ENCODE measurements around the gene GRID2. TPM values are rescaled to one million over a fixed set of nuclear protein-coding genes. Genes with fewer than 3 reads are reported as not detected.

GRID2 gene
- total RNA-seq, 1 donor from 2014 or later = not detected

- TF ChIP-seq CTCF (IDR thresholded peaks at IDR 0.05) (no peak), POLR2AphosphoS5 (IDR thresholded peaks at IDR 0.05; ENCODE audit: insufficient read depth in 1 of 2, low read depth in 1 of 2) (no peak), POLR2A (IDR thresholded peaks at IDR 0.05) (no peak)
- no peaks in the 10 kb centered on the region for H3K36me3 ChIP-seq
- H3K4me3 ChIP-seq = no peak overlapping the region
- H3K27me3 ChIP-seq = no peaks in the 10 kb centered on the region
- no peaks in the 10 kb centered on the region for H3K9me3 ChIP-seq
- DNase-seq (ENCODE audit: extremely low spot score in 2 of 2) = no peak
- no peaks in the 10 kb centered on the region for H3K4me1 ChIP-seq
- H3K27ac ChIP-seq = no peak overlapping the region
- intact Hi-C loops (cut with DNase I) = no loop called here
Measured at GRCh38 chr4:93568758-93569157, 1265.0 kb downstream of the GRID2 start.

GRCh38 chr4:93573285-93573684, 1269.5 kb downstream of the GRID2 start:
- Histone ChIP-seq H3K9me3 (no peaks in the 10 kb centered on the region), H3K4me1 (no peaks in the 10 kb centered on the region), H3K36me3 (no peaks in the 10 kb centered on the region), H3K4me3 (no peak overlapping the region), H3K27me3 (no peaks in the 10 kb centered on the region), H3K27ac (no peak overlapping the region)
- intact Hi-C loops (cut with DNase I) = no loop called here
- TF ChIP-seq POLR2A (IDR thresholded peaks at IDR 0.05) (no peak), CTCF (IDR thresholded peaks at IDR 0.05) (no peak), POLR2AphosphoS5 (IDR thresholded peaks at IDR 0.05; ENCODE audit: insufficient read depth in 1 of 2, low read depth in 1 of 2) (no peak)
- no peak for DNase-seq (ENCODE audit: extremely low spot score in 2 of 2)

- Histone ChIP-seq H3K36me3 (no peaks in the 10 kb centered on the region), H3K4me3 (no peak overlapping the region), H3K27ac (no peak overlapping the region), H3K27me3 (no peaks in the 10 kb centered on the region), H3K4me1 (no peaks in the 10 kb centered on the region), H3K9me3 (no peaks in the 10 kb centered on the region)
- intact Hi-C loops (cut with DNase I) = no loop called here
- TF ChIP-seq POLR2AphosphoS5 (IDR thresholded peaks at IDR 0.05; ENCODE audit: insufficient read depth in 1 of 2, low read depth in 1 of 2) (no peak), CTCF (IDR thresholded peaks at IDR 0.05) (no peak)
- no peak for DNase-seq (ENCODE audit: extremely low spot score in 2 of 2)
Measured at GRCh38 chr4:93578942-93579341, 1275.2 kb downstream of the GRID2 start.

GRCh38 chr4:93605163-93605562, 1301.4 kb downstream of the GRID2 start:
- Histone ChIP-seq H3K27me3 (no peaks in the 10 kb centered on the region), H3K27ac (no peak overlapping the region), H3K4me3 (no peak overlapping the region), H3K9me3 (no peaks in the 10 kb centered on the region), H3K4me1 (no peaks in the 10 kb centered on the region), H3K36me3 (no peaks in the 10 kb centered on the region)
- intact Hi-C loops (cut with DNase I) = no loop called here
- DNase-seq (ENCODE audit: extremely low spot score in 2 of 2) = no peak
- TF ChIP-seq POLR2AphosphoS5 (IDR thresholded peaks at IDR 0.05; ENCODE audit: insufficient read depth in 1 of 2, low read depth in 1 of 2) (no peak), CTCF (IDR thresholded peaks at IDR 0.05) (no peak), POLR2A (IDR thresholded peaks at IDR 0.05) (no peak)

GRCh38 chr4:93617606-93618005, 1313.8 kb downstream of the GRID2 start:
- Histone ChIP-seq H3K27me3 (no peaks in the 10 kb centered on the region), H3K36me3 (no peaks in the 10 kb centered on the region), H3K4me3 (no peak overlapping the region), H3K27ac (no peak overlapping the region), H3K9me3 (no peaks in the 10 kb centered on the region), H3K4me1 (no peaks in the 10 kb centered on the region)
- DNase-seq (ENCODE audit: extremely low spot score in 2 of 2) = no peak
- intact Hi-C loops (cut with DNase I) = no loop called here
- TF ChIP-seq POLR2A (IDR thresholded peaks at IDR 0.05) (no peak), POLR2AphosphoS5 (IDR thresholded peaks at IDR 0.05; ENCODE audit: insufficient read depth in 1 of 2, low read depth in 1 of 2) (no peak), CTCF (IDR thresholded peaks at IDR 0.05) (no peak)
